NCI-H1694 treated with DMSO at 0.1 percent for 48 hours (cell line): ENCODE measurements around the gene METAP2.

Experiments used
- DNase-seq: peaks from one replicate; lab custom pipeline; 2025; lab: John Stamatoyannopoulos, UW

METAP2 gene

DNA sequence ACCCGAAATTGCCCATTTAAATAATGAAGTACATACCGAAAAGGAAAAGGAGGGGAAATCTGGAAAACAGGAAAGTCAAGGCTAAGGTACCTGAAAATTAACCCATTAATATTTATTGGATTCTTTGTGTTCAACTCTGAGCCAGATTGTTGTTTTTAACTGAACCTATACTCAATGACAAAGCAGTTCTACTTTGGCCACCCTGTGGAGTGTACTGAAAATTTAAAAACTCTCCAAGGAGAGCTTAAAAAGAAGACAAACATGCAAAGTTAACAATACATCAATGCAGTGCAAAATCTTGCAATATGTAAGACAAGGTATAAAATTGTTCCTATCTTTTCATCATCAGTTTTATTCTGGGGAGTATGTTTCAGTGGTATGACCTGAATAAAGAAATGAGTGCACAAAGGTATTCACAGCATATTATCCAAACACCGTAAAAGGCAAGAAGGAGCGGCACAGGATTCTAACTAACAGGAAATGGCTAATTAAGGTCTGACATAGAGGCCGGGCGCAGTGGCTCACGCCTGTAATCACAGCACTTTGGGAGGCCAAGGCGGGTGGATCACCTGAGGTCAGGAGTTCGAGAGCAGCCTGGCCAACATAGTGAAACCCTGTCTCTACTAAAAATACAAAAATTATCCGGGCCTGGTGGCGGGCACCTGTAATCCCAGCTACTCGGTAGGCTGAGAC lies 75.6 kb downstream of the METAP2 start:
- no peak for DNase-seq

DNA sequence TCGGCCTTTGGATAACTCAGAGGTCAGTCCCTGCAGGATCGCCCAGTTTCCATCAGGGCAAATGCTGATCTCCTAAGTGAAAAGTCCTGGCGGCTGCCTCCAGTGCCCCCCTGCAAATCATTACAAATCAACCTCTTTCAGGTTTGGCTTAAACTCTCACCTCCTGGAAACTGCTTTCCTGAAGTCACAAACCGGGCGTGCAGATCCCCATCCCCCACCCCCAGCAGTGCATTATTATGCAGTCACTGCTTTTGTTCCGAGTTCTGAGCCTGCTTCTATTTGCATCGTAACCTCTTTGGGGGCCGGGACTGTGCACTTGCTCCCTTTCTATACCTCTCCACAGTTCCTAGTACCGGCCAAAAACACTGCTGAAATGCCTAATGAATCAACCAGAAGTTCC lies 77.4 kb downstream of the METAP2 start, which contains the start of gene USP44:
USP44 (minus strand) TSS at position 172 of the 400 bp plus-strand sequence. CDS start 17,220 bp downstream, outside the sequence.
- DNase-seq = no peak

DNA sequence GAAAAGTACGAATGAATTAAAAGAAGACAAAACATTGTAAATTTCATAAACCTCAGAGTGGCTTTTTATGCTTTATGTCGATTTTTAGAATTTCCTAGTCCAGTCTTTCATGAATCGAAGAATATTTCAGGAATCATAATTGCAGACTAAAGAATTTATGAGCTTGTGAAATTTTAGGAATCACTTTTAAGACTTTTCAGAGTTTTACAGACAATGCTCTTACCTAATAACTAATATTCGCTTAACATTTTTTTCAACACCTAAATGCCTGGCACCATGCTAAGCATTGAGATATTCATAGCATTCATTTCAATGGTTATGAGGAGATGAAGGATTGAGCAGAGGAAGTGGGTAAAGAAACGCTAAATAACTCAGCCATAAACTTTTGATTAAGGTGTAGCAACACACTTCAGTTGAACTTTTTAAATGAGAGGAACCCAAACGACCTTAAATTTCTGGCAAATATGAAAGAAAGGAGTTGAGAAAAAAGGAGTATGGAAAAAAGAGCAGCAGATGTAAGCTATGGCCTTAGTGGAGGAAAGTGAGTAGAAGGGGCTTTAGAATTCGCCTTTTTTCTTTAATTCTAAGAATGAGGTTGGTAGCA lies 78.1 kb downstream of the METAP2 start:
- no peak for DNase-seq

DNA sequence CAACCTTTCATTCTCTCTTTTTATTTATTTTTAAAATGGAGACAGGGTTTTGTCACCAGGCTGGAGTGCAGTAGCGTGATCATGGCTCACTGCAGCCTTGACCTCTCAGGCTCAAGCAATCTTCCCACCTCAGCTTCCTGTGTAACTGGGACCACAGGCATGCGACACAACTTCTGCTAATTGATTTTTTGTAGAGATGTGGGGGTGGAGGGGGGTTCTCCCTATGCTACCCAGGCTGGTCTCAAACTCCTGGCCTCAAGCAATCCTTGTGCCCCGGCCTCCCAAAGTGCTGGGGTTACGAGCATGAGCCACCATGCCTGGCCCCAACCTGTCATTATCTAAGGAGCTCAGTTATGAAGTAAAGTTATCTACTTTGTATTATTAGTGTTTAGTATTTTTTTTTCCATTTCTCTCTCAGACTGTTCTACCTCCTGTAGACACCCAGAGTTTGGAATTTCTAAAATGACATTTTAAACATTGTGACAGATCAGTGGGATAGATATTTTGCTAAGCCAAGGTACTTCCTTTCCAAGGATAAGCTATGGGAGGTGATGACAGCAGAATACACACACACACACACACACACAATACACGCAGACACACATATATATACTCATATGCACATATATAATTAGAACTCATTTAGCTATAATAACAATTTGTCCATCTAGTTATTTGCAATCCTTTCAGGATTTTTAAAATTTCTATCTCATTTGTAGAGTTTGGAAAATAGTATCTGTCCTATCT lies 79.4 kb downstream of the METAP2 start:
- no peak for DNase-seq

DNA sequence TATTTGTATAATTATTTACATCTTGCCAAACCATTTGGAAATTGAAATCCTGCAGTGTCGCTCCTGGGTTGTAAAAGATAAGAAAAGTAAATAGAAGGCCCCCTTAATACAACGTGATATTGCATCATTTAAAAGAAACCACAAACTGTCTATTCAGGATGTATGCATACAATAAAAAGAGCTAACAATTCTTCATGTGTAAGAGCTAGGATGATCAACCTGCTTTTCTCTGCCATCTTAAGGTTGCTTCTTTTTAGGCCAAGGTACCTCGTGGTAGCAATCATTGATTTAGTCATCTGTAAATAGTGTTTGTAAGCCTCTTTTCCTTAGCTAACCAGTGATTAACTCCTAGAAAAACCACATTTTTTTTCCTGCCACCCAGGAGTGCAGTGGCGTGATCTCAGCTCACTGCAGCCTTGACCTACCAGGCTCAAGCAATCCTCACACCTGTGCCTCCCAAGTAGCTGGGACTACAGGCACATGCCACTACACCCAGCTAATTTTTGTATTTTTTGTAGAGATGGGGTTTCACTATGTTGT lies 80.7 kb downstream of the METAP2 start:
- no peak for DNase-seq

DNA sequence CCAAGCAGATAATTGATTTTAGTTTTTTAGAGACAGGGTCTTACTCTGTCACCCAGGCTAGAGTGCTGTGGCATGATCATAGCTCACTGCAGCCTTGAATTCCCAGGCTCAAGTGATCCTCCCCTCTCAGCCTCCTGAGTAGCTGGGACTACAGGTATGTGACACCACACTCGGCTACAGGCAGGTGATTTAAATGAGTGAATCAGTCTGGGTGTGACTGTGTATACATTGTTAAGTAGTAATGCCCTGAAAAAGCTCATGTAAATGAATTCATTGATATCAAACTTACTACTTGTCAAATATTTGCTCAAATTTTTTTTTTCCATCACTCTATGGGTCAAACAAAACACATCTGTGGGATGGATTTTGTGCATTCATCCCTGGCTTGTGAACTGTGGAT lies 83.7 kb downstream of the METAP2 start:
- no peak for DNase-seq
